ENCODE data around the gene GALNT10. TPM values are rescaled to one million over a fixed set of nuclear protein-coding genes. Genes with fewer than 3 reads are reported as not detected.
A peak's percentile ranks its signal among the peaks of the same experiment; 100 is the strongest.

Gene GALNT10
- polyA plus RNA-seq, 1 of the 3 experiments (the other 2 are of a cell fraction): 56.3 TPM

DNA sequence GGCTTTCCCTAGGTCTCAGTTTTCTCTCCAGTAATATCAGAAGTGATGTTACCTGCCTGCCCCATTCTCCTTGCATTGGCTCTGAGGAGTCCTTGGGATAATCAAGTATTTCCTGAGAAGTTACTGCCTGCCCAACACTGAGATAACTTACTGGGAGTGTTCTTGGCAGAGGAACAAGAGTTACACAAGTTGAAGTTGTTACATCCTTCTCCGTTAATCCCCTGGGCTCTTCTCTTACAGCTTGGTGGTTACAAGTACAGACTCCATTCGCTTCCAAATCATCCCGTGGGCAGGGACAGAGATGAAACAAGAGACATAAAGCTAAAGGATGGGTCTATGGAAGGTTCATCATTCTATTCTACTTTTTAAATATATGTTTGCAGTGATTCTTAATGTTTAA is 181.2 kb downstream of the GALNT10 start:
- H3K79me2 ChIP-seq (ENCODE audit: insufficient read depth): peaks cover 43% of the 10 kb centered on the region
- no peaks in the 10 kb centered on the region for H3K27me3 ChIP-seq (ENCODE audit: insufficient read depth)
- H3K27ac ChIP-seq (ENCODE audit: low read depth in 2 of 2, low read length in 1 of 2): peak overlapping the region in 1 of 2 experiments; percentile 91; a peak in 2 of 4 replicates
- 80% methylated on average over 3 of the region's 3 CpGs for WGBS (ENCODE audit: low lambda C conversion rate)
- no peak overlapping the region for H2AFZ ChIP-seq (ENCODE audit: low read depth)
- H4K20me1 ChIP-seq (ENCODE audit: insufficient read depth): no peaks in the 10 kb centered on the region
- H3K9me3 ChIP-seq: no peaks in the 10 kb centered on the region
- no peak for DNase-seq
- H3K9me2 ChIP-seq: no peaks in the 10 kb centered on the region
- peaks cover 13 to 22% of the 10 kb centered on the region in 2 experiments for H3K36me3 ChIP-seq (replicated peaks in 1 of 2; ENCODE audit: control insufficient read depth in 1 of 2, insufficient read depth in 2 of 2, low read length in 1 of 2)
- ChIA-PET POLR2A (no interaction called here), CTCF (interaction anchor here (0.6 to 1.6 kb wide), 3 partner anchors 22 to 35 kb away, joined by 3 to 4 read pairs (median 3); no protein-coding TSS in a partner anchor)
- peaks cover 34% of the 10 kb centered on the region for H3F3A ChIP-seq (replicated peaks; ENCODE audit: insufficient read depth)
- no peak overlapping the region for H3K9ac ChIP-seq
- 0 out of 2 replicates have a peak overlapping the region, but pooled peaks have one; percentile 5 for H3K4me2 ChIP-seq
- H3K4me1 ChIP-seq (ENCODE audit: control insufficient read depth in 1 of 2, insufficient read depth in 2 of 2, low read depth in 1 of 2, low read length in 1 of 2): peaks cover 12 to 52% of the 10 kb centered on the region in 2 experiments
- H3K4me3 ChIP-seq (ENCODE audit: low read depth in 2 of 2, low read length in 1 of 2): no peak overlapping the region
- TF ChIP-seq TCF12 (IDR thresholded peaks at IDR 0.05) (no peak), SMC3 (IDR thresholded peaks at IDR 0.05; ENCODE audit: low read depth, low read length) (no peak), FOXM1 (IDR thresholded peaks at IDR 0.05; ENCODE audit: low read depth) (no peak), NRF1 (IDR thresholded peaks at IDR 0.05; ENCODE audit: low read depth, low read length) (no peak)

DNA sequence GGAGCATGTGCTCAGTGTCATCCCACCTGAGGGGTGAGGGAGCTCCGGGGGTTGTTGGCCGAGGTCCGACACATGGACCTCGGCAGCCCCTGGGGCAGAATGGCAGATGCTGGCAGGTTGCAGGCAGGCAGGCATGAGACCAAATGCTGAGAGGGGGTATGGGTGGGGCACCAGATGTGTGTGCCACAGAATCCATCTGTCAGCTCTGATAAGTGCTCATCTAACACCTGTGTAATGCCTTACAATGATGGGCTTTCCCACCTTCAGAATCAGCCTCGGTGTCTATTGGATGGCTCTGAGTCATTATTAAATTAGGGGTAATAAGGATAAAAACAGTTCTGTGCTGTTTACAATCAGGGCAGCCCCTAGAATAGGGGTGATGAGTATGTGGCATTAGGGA is 182.1 kb downstream of the GALNT10 start:
- H2AFZ ChIP-seq (ENCODE audit: low read depth): no peak overlapping the region
- no peak overlapping the region for H3K9ac ChIP-seq
- peaks cover 24% of the 10 kb centered on the region for H3F3A ChIP-seq (replicated peaks; ENCODE audit: insufficient read depth)
- H3K4me2 ChIP-seq: no peak overlapping the region
- H4K20me1 ChIP-seq (ENCODE audit: insufficient read depth): no peaks in the 10 kb centered on the region
- H3K4me3 ChIP-seq (ENCODE audit: low read depth in 2 of 2, low read length in 1 of 2): no peak overlapping the region
- peaks cover 14 to 42% of the 10 kb centered on the region in 2 experiments for H3K4me1 ChIP-seq (ENCODE audit: control insufficient read depth in 1 of 2, insufficient read depth in 2 of 2, low read depth in 1 of 2, low read length in 1 of 2)
- peaks cover 21 to 32% of the 10 kb centered on the region in 2 experiments for H3K36me3 ChIP-seq (replicated peaks in 1 of 2; ENCODE audit: control insufficient read depth in 1 of 2, insufficient read depth in 2 of 2, low read length in 1 of 2)
- ChIA-PET CTCF (interaction anchor here (0.7 to 1.6 kb wide), 3 partner anchors 17 to 32 kb away, joined by 3 to 4 read pairs (median 3); no protein-coding TSS in a partner anchor), POLR2A (no interaction called here)
- no peaks in the 10 kb centered on the region for H3K9me3 ChIP-seq
- no peaks in the 10 kb centered on the region for H3K9me2 ChIP-seq
- H3K27me3 ChIP-seq (ENCODE audit: insufficient read depth): no peaks in the 10 kb centered on the region
- no peak for DNase-seq
- H3K27ac ChIP-seq (ENCODE audit: low read depth in 2 of 2, low read length in 1 of 2): no peak overlapping the region
- TF ChIP-seq RAD21 (IDR thresholded peaks at IDR 0.05; ENCODE audit: low read length) (no peak), RXRA (IDR thresholded peaks at IDR 0.05; ENCODE audit: borderline replicate concordance, low read depth) (no peak), TCF12 (IDR thresholded peaks at IDR 0.05) (no peak), ZBTB33 (IDR thresholded peaks at IDR 0.05; ENCODE audit: borderline replicate concordance, low read depth) (no peak), NRF1 (IDR thresholded peaks at IDR 0.05; ENCODE audit: low read depth, low read length) (no peak), GATA2 (CRISPR knock-in tag; IDR thresholded peaks at IDR 0.05) (no peak), MEF2A (IDR thresholded peaks at IDR 0.05; ENCODE audit: borderline replicate concordance, low read depth) (no peak), TEAD4 (IDR thresholded peaks at IDR 0.05; ENCODE audit: borderline replicate concordance, insufficient read depth) (no peak), YY1 (IDR thresholded peaks at IDR 0.05; ENCODE audit: low read depth) (no peak)
- TF ChIP-seq, protein P1, sequence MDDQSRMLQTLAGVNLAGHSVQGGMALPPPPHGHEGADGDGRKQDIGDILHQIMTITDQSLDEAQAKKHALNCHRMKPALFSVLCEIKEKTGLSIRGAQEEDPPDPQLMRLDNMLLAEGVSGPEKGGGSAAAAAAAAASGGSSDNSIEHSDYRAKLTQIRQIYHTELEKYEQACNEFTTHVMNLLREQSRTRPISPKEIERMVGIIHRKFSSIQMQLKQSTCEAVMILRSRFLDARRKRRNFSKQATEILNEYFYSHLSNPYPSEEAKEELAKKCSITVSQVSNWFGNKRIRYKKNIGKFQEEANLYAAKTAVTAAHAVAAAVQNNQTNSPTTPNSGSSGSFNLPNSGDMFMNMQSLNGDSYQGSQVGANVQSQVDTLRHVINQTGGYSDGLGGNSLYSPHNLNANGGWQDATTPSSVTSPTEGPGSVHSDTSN (IDR thresholded peaks at IDR 0.05): no peak
- TF ChIP-seq, protein P2, sequence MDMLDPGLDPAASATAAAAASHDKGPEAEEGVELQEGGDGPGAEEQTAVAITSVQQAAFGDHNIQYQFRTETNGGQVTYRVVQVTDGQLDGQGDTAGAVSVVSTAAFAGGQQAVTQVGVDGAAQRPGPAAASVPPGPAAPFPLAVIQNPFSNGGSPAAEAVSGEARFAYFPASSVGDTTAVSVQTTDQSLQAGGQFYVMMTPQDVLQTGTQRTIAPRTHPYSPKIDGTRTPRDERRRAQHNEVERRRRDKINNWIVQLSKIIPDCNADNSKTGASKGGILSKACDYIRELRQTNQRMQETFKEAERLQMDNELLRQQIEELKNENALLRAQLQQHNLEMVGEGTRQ (IDR thresholded peaks at IDR 0.05; ENCODE audit: borderline replicate concordance, low read depth, low read length): no peak
- H3K79me2 ChIP-seq (ENCODE audit: insufficient read depth): peaks cover 35% of the 10 kb centered on the region
- 55% methylated on average over 1 of the region's 5 CpGs for WGBS (ENCODE audit: low lambda C conversion rate)
